ENCODE results near the gene STK31. TPM values are rescaled to one million over a fixed set of nuclear protein-coding genes. Genes with fewer than 3 reads are reported as not detected.
"Not testable (repeated sequence)": the region's sequence is repeated elsewhere in the genome, so short reads cannot be mapped to it uniquely, and the experiment has no call there.

The STK31 gene
- total and polyA plus RNA-seq, 2 donors (not counting 3 experiments of a cell fraction or from before 2014, with no cell fraction given): 0.44 TPM; not detected in 1

- Histone ChIP-seq H3K4me3 (replicated peaks in 1 of 3; ENCODE audit: insufficient read depth in 1 of 3, low read depth in 1 of 3, low read length in 3 of 3) (no peak overlapping the region), H4K20me1 (replicated peaks; ENCODE audit: control insufficient read depth, extremely low read depth, insufficient read depth, low read length) (no peaks in the 10 kb centered on the region), H3K36me3 (ENCODE audit: control insufficient read depth in 2 of 2, extremely low read depth in 1 of 2, insufficient read depth in 2 of 2, low read length in 2 of 2) (no peaks in the 10 kb centered on the region), H3K9me1 (replicated peaks; ENCODE audit: control insufficient read depth, extremely low read depth, insufficient read depth, low read length) (no peaks in the 10 kb centered on the region), H3K4me2 (ENCODE audit: insufficient read depth, low read length) (no peak overlapping the region), H3K27ac (ENCODE audit: insufficient read depth, low read depth, low read length) (no peak overlapping the region), H3K4me1 (ENCODE audit: control insufficient read depth, extremely low read depth, insufficient read depth, low read length) (no peaks in the 10 kb centered on the region), H3K79me2 (ENCODE audit: control insufficient read depth, insufficient read depth, low read length) (no peaks in the 10 kb centered on the region), H2AFZ (ENCODE audit: low read depth, low read length) (no peak overlapping the region), H3K9me3 (replicated peaks; ENCODE audit: control insufficient read depth, insufficient read depth, low read length) (no peaks in the 10 kb centered on the region), H3K27me3 (ENCODE audit: control insufficient read depth in 2 of 2, insufficient read depth in 2 of 2, low read length in 2 of 2) (no peaks in the 10 kb centered on the region), H3K9ac (replicated peaks; ENCODE audit: extremely low read depth, insufficient read depth, low read length) (no peak overlapping the region)
- FAIRE-seq: no peak
- POLR2A ChIA-PET: no interaction called here
- dilution Hi-C loops (cut with MboI; ENCODE audit: extremely low pct_ligation_motif_present, low sequenced_read_pairs): no loop called here
- no TSS peak for BruUV-seq (replicated peaks)
- intact Hi-C loops (cut with micrococcal nuclease): no loop called here
- no peak for DNase-seq (ENCODE audit: low read depth, low spot score)
- TF ChIP-seq MYC (IDR thresholded peaks at IDR 0.05; ENCODE audit: low read depth, low read length) (no peak), JUN (IDR thresholded peaks at IDR 0.05; ENCODE audit: borderline replicate concordance, insufficient read depth, insufficient read length, low read depth) (no peak), EZH2 (IDR thresholded peaks at IDR 0.05; ENCODE audit: borderline replicate concordance, low read depth, low read length, severe bottlenecking) (no peak), CTCF (IDR thresholded peaks at IDR 0.05; ENCODE audit: extremely low read depth in 1 of 2, insufficient read depth in 1 of 2, low read depth in 1 of 2, low read length in 2 of 2) (no peak), MAX (IDR thresholded peaks at IDR 0.05; ENCODE audit: insufficient read depth, insufficient read length) (no peak), GATA2 (IDR thresholded peaks at IDR 0.05; ENCODE audit: insufficient read depth, insufficient read length, low read depth, low read length) (no peak), POLR2AphosphoS5 (IDR thresholded peaks at IDR 0.05; ENCODE audit: insufficient read depth, low read depth, low read length) (no peak), POLR2A (IDR thresholded peaks at IDR 0.05; ENCODE audit: low read depth, low read length) (no peak), FOS (IDR thresholded peaks at IDR 0.05; ENCODE audit: borderline replicate concordance, insufficient read depth, low read length) (no peak)
- CTCF ChIA-PET: interaction anchor here (0.6 kb wide), 1 partner anchor 1356 kb away, joined by 3 read pairs; no protein-coding TSS in a partner anchor
These were observed 11.4 kb downstream of the STK31 start for GRCh38 chr7:23721456-23721855.

GRCh38 chr7:23722587-23723216 is 12.7 kb downstream of the STK31 start:
- FAIRE-seq; H4K20me1 ChIP-seq (replicated peaks; ENCODE audit: control insufficient read depth, extremely low read depth, insufficient read depth, low read length); H3K4me1 ChIP-seq (ENCODE audit: control insufficient read depth, extremely low read depth, insufficient read depth, low read length); H3K27me3 ChIP-seq (ENCODE audit: control insufficient read depth in 2 of 2, insufficient read depth in 2 of 2, low read length in 2 of 2); H3K27ac ChIP-seq (ENCODE audit: insufficient read depth, low read depth, low read length); H3K4me2 ChIP-seq (ENCODE audit: insufficient read depth, low read length); H3K9me3 ChIP-seq (replicated peaks; ENCODE audit: control insufficient read depth, insufficient read depth, low read length); H2AFZ ChIP-seq (ENCODE audit: low read depth, low read length); DNase-seq (ENCODE audit: low read depth, low spot score); H3K9me1 ChIP-seq (replicated peaks; ENCODE audit: control insufficient read depth, extremely low read depth, insufficient read depth, low read length); intact Hi-C loops (cut with micrococcal nuclease); BruUV-seq (replicated peaks); dilution Hi-C loops (cut with MboI; ENCODE audit: extremely low pct_ligation_motif_present, low sequenced_read_pairs); H3K36me3 ChIP-seq (ENCODE audit: control insufficient read depth in 2 of 2, extremely low read depth in 1 of 2, insufficient read depth in 2 of 2, low read length in 2 of 2); H3K79me2 ChIP-seq (ENCODE audit: control insufficient read depth, insufficient read depth, low read length); H3K4me3 ChIP-seq (replicated peaks in 1 of 3; ENCODE audit: insufficient read depth in 1 of 3, low read depth in 1 of 3, low read length in 3 of 3); POLR2A ChIA-PET; H3K9ac ChIP-seq (replicated peaks; ENCODE audit: extremely low read depth, insufficient read depth, low read length): not testable (repeated sequence)
- CTCF ChIA-PET: interaction anchor here (1.0 kb wide), 1 partner anchor 11 kb away, joined by 4 read pairs; no protein-coding TSS in a partner anchor

GRCh38 chr7:23724113-23724512 is 14.1 kb downstream of the STK31 start:
- H3K36me3 ChIP-seq (ENCODE audit: control insufficient read depth in 2 of 2, extremely low read depth in 1 of 2, insufficient read depth in 2 of 2, low read length in 2 of 2); dilution Hi-C loops (cut with MboI; ENCODE audit: extremely low pct_ligation_motif_present, low sequenced_read_pairs); H3K9me3 ChIP-seq (replicated peaks; ENCODE audit: control insufficient read depth, insufficient read depth, low read length); H3K27me3 ChIP-seq (ENCODE audit: control insufficient read depth in 2 of 2, insufficient read depth in 2 of 2, low read length in 2 of 2); H3K9me1 ChIP-seq (replicated peaks; ENCODE audit: control insufficient read depth, extremely low read depth, insufficient read depth, low read length); DNase-seq (ENCODE audit: low read depth, low spot score); H2AFZ ChIP-seq (ENCODE audit: low read depth, low read length); H3K4me2 ChIP-seq (ENCODE audit: insufficient read depth, low read length); FAIRE-seq; H3K4me1 ChIP-seq (ENCODE audit: control insufficient read depth, extremely low read depth, insufficient read depth, low read length); H3K4me3 ChIP-seq (replicated peaks in 1 of 3; ENCODE audit: insufficient read depth in 1 of 3, low read depth in 1 of 3, low read length in 3 of 3); H3K27ac ChIP-seq (ENCODE audit: insufficient read depth, low read depth, low read length); H3K9ac ChIP-seq (replicated peaks; ENCODE audit: extremely low read depth, insufficient read depth, low read length); H4K20me1 ChIP-seq (replicated peaks; ENCODE audit: control insufficient read depth, extremely low read depth, insufficient read depth, low read length); POLR2A ChIA-PET; intact Hi-C loops (cut with micrococcal nuclease); H3K79me2 ChIP-seq (ENCODE audit: control insufficient read depth, insufficient read depth, low read length); BruUV-seq (replicated peaks): not testable (repeated sequence)
- CTCF ChIA-PET: interaction anchor here (1.2 kb wide), 1 partner anchor 11 kb away, joined by 3 read pairs; no protein-coding TSS in a partner anchor
